ENCODE measurements around the gene MYO16. TPM values are rescaled to one million over a fixed set of nuclear protein-coding genes. Genes with fewer than 3 reads are reported as not detected.

The MYO16 gene
- total RNA-seq, 1 donor from 2014 or later: not detected

GRCh38 chr13:108690726-108691125 lies 61.3 kb downstream of the MYO16 start:
- H3K36me3 ChIP-seq: no peaks in the 10 kb centered on the region
- intact Hi-C loops (cut with DNase I): no loop called here
- no peaks in the 10 kb centered on the region for H3K9me3 ChIP-seq
- H3K27me3 ChIP-seq: no peaks in the 10 kb centered on the region
- no peak overlapping the region for H3K27ac ChIP-seq
- no peak for TF ChIP-seq CTCF (IDR thresholded peaks at IDR 0.05)
- no peak overlapping the region for H3K4me3 ChIP-seq
- DNase-seq (ENCODE audit: low spot score in 2 of 2): no peak
- H3K4me1 ChIP-seq: no peaks in the 10 kb centered on the region

GRCh38 chr13:108700422-108701170 lies 71.2 kb downstream of the MYO16 start:
- no peak for TF ChIP-seq CTCF (IDR thresholded peaks at IDR 0.05)
- intact Hi-C loops (cut with DNase I): no loop called here
- H3K4me3 ChIP-seq: no peak overlapping the region
- H3K9me3 ChIP-seq: peaks cover 0 to 16% of the 10 kb centered on the region in 2 donors
- H3K27ac ChIP-seq: no peak overlapping the region
- H3K4me1 ChIP-seq: no peaks in the 10 kb centered on the region
- no peaks in the 10 kb centered on the region for H3K36me3 ChIP-seq
- DNase-seq (ENCODE audit: low spot score in 2 of 2): no peak
- no peaks in the 10 kb centered on the region for H3K27me3 ChIP-seq

GRCh38 chr13:108702171-108702570 lies 72.8 kb downstream of the MYO16 start:
- no peak for DNase-seq (ENCODE audit: low spot score in 2 of 2)
- H3K4me3 ChIP-seq: no peak overlapping the region
- H3K36me3 ChIP-seq: no peaks in the 10 kb centered on the region
- H3K27ac ChIP-seq: no peak overlapping the region
- no peaks in the 10 kb centered on the region for H3K27me3 ChIP-seq
- no peaks in the 10 kb centered on the region for H3K4me1 ChIP-seq
- intact Hi-C loops (cut with DNase I): no loop called here
- H3K9me3 ChIP-seq: peaks cover 0 to 16% of the 10 kb centered on the region in 2 donors
- no peak for TF ChIP-seq CTCF (IDR thresholded peaks at IDR 0.05)

- Histone ChIP-seq H3K4me3 (no peak overlapping the region), H3K9me3 (peaks cover 0 to 16% of the 10 kb centered on the region in 2 donors), H3K36me3 (no peaks in the 10 kb centered on the region), H3K27me3 (no peaks in the 10 kb centered on the region), H3K4me1 (no peaks in the 10 kb centered on the region), H3K27ac (no peak overlapping the region)
- no peak for DNase-seq (ENCODE audit: low spot score in 2 of 2)
- intact Hi-C loops (cut with DNase I): no loop called here
- TF ChIP-seq CTCF (IDR thresholded peaks at IDR 0.05): no peak
These were observed 75.6 kb downstream of the MYO16 start for GRCh38 chr13:108705031-108705430.

- H3K4me1 ChIP-seq: no peaks in the 10 kb centered on the region
- peaks cover 0 to 7% of the 10 kb centered on the region in 2 donors for H3K9me3 ChIP-seq
- H3K4me3 ChIP-seq: no peak overlapping the region
- no peak for DNase-seq (ENCODE audit: low spot score in 2 of 2)
- no peak overlapping the region for H3K27ac ChIP-seq
- H3K27me3 ChIP-seq: no peaks in the 10 kb centered on the region
- H3K36me3 ChIP-seq: no peaks in the 10 kb centered on the region
- TF ChIP-seq CTCF (IDR thresholded peaks at IDR 0.05): no peak
- intact Hi-C loops (cut with DNase I): no loop called here
These were observed 78.2 kb downstream of the MYO16 start for GRCh38 chr13:108707584-108707983.

All from ascending aorta (tissue), 2 donors.